ENCODE results near the gene GRK4.

The GRK4 gene

DNA sequence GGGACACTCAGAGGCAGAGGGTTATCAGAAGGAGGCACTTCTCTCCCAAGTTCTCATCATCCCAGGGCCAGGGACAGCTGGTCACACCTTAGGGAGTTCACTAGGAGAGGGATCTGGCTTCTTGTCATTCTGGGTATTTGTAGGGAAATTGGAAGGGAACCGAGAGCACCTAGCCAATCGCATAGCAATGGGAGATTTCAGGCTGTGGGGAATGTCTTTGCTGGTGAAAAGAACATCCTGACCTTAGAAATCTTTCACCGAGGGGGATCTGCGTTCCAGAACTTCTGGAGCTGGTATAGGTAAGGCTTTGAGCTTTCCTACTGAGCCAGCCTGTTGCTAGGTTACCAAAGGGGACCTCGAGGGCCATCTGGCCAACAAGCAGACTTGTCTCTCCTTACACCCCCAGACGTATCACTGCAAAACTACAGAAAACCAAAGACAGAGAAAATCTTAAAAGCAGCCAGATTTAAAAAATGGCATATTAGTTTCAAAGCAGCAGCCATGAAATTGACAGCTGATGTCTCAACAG, 104.2 kb downstream of the GRK4 start:
- in situ Hi-C loops (cut with HindIII; ENCODE audit: low sequenced_read_pairs) = no loop called here

DNA sequence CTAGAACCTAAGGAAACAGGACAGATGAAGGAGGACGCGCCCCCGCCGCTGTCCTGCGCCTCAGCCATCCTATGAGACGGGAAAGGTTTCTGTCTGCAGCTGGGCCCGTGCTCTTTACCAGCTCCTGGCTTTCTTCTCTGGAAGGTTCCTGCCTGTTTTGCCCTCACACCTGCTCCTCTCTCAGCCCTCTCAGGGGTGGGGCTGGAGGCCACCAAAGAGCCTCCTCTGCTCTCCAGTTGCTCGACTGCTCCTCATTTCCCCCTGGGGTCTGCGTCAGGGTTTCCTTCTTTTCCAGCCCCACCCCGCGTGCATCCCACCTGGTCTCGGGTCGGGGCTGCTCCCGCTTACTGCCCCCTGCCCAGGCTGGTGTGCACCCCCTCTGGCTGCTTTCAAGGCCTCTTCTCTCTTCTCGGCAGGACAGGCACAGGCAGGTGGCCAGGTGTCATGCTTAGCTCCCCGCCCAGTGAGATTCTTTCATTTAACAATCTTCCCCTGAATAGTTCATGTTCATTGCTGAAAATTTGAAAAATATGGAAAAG, 106.4 kb downstream of the GRK4 start:
- in situ Hi-C loops (cut with HindIII; ENCODE audit: low sequenced_read_pairs) = no loop called here

DNA sequence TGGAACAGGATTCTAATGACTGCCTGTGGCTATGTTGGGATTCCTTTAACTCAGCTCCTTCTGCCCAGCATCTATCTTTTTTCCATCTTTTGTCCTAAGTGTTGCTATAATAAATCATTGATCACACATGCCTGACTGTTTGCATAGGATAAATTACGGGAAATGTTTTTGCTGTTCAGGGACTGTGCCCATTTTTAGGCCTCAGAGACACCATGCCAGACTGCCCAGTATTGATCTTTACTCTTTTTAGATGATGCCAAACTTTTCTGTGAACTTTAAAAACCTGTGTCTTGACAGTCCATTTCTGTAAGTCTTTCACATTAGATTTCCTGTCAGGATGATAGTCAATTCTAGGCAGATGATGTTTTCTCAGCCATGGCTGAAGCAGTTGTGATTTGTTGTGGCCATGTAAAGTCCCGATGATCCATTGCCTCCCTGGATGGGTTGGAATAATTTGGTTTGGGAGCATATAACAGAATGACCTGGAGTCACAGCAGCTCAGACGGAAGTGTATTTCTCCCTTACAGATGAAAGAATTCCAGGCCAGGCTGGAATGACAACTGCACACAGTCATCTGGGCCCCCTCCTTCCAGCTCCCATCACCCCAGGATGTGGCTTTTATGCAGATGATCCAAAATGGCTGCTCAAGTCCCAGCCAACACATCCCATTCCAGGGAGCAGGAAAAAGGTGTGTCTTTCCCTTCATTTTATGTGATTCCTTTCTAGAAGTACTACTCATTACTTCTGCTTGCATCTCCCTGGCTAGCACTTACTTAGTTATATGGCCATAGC, 107.5 kb downstream of the GRK4 start:
- in situ Hi-C loops (cut with HindIII; ENCODE audit: low sequenced_read_pairs) = no loop called here

DNA sequence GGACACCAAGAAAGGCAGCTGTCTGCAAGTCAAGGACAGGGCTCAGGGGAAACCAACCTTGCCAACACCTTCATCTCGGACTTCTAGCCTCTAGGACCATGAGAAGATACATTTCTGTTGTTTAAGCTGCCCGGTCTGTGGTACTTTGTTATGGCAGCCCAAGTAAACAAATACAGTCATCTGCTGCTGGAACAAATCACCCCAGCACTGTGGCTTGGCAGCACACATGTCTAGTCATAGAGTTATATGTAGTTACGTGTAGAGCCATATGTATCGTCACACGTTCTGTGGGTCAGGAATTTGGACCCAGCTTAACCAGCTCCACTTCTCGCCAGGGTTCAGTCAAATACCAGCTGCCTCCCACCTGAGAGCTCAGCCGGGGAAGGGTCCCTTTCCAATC, 108.4 kb downstream of the GRK4 start:
- in situ Hi-C loops (cut with HindIII; ENCODE audit: low sequenced_read_pairs) = no loop called here

DNA sequence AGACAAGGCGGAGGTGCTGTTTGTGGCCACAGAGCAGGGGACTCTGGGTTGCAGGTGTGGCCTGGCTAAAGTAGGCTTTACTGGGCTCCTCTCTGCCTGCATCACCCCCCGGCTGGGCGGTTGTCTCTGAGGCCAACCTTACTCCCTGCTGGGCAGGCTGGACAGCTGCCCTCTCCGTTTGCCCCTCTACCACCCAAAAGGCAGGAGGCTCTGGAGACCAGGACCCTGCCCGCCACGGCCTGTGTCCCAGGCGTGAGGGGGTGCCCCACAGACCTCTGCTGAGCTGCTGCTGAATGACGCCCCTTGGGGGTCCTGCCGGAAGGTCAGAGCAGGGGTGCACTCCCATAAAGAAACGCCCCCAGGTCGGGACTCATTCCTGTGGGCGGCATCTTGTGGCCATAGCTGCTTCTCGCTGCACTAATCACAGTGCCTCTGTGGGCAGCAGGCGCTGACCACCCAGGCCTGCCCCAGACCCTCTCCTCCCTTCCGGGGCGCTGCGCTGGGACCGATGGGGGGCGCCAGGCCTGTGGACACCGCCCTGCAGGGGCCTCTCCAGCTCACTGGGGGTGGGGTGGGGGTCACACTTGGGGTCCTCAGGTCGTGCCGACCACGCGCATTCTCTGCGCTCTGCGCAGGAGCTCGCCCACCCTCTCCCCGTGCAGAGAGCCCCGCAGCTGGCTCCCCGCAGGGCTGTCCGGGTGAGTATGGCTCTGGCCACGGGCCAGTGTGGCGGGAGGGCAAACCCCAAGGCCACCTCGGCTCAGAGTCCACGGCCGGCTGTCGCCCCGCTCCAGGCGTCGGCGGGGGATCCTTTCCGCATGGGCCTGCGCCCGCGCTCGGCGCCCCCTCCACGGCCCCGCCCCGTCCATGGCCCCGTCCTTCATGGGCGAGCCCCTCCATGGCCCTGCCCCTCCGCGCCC, 110.0 kb downstream of the GRK4 start:
- in situ Hi-C loops (cut with HindIII; ENCODE audit: low sequenced_read_pairs) = no loop called here

DNA sequence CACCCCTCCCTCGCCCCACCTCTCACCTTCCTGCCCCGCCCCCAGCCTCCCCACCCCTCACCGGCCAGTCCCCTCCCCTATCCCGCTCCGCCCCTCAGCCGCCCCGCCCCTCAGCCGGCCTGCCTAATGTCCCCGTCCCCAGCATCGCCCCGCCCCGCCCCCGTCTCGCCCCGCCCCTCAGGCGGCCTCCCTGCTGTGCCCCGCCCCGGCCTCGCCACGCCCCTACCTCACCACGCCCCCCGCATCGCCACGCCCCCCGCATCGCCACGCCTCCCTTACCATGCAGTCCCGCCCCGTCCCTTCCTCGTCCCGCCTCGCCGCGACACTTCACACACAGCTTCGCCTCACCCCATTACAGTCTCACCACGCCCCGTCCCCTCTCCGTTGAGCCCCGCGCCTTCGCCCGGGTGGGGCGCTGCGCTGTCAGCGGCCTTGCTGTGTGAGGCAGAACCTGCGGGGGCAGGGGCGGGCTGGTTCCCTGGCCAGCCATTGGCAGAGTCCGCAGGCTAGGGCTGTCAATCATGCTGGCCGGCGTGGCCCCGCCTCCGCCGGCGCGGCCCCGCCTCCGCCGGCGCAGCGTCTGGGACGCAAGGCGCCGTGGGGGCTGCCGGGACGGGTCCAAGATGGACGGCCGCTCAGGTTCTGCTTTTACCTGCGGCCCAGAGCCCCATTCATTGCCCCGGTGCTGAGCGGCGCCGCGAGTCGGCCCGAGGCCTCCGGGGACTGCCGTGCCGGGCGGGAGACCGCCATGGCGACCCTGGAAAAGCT, 110.9 kb downstream of the GRK4 start, which contains the start of the genes HTT and HTT-AS:
Gene HTT (plus strand): TSS at position 604 of the 768 bp plus-strand sequence. CDS start 145 bp downstream, at position 749.
Gene HTT-AS (minus strand): TSS at position 461 of the 768 bp plus-strand sequence.
- in situ Hi-C loops (cut with HindIII; ENCODE audit: low sequenced_read_pairs) = no loop called here

DNA sequence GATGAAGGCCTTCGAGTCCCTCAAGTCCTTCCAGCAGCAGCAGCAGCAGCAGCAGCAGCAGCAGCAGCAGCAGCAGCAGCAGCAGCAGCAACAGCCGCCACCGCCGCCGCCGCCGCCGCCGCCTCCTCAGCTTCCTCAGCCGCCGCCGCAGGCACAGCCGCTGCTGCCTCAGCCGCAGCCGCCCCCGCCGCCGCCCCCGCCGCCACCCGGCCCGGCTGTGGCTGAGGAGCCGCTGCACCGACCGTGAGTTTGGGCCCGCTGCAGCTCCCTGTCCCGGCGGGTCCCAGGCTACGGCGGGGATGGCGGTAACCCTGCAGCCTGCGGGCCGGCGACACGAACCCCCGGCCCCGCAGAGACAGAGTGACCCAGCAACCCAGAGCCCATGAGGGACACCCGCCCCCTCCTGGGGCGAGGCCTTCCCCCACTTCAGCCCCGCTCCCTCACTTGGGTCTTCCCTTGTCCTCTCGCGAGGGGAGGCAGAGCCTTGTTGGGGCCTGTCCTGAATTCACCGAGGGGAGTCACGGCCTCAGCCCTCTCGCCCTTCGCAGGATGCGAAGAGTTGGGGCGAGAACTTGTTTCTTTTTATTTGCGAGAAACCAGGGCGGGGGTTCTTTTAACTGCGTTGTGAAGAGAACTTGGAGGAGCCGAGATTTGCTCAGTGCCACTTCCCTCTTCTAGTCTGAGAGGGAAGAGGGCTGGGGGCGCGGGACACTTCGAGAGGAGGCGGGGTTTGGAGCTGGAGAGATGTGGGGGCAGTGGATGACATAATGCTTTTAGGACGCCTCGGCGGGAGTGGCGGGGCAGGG, 111.7 kb downstream of the GRK4 start:
- in situ Hi-C loops (cut with HindIII; ENCODE audit: low sequenced_read_pairs) = no loop called here

DNA sequence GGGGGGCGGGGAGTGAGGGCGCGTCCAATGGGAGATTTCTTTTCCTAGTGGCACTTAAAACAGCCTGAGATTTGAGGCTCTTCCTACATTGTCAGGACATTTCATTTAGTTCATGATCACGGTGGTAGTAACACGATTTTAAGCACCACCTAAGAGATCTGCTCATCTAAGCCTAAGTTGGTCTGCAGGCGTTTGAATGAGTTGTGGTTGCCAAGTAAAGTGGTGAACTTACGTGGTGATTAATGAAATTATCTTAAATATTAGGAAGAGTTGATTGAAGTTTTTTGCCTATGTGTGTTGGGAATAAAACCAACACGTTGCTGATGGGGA, 112.2 kb downstream of the GRK4 start:
- in situ Hi-C loops (cut with HindIII; ENCODE audit: low sequenced_read_pairs) = no loop called here

DNA sequence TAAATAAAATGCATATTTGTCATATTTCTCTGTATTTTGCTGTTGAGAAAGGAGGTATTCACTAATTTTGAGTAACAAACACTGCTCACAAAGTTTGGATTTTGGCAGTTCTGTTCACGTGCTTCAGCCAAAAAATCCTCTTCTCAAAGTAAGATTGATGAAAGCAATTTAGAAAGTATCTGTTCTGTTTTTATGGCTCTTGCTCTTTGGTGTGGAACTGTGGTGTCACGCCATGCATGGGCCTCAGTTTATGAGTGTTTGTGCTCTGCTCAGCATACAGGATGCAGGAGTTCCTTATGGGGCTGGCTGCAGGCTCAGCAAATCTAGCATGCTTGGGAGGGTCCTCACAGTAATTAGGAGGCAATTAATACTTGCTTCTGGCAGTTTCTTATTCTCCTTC, 114.4 kb downstream of the GRK4 start:
- in situ Hi-C loops (cut with HindIII; ENCODE audit: low sequenced_read_pairs) = no loop called here

DNA sequence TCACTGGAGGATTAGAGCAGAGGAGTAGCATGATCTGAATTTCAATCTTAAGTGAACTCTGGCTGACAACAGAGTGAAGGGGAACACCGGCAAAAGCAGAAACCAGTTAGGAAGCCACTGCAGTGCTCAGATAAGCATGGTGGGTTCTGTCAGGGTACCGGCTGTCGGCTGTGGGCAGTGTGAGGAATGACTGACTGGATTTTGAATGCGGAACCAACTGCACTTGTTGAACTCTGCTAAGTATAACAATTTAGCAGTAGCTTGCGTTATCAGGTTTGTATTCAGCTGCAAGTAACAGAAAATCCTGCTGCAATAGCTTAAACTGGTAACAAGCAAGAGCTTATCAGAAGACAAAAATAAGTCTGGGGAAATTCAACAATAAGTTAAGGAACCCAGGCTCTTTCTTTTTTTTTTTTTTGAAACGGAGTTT, 116.3 kb downstream of the GRK4 start:
- in situ Hi-C loops (cut with HindIII; ENCODE audit: low sequenced_read_pairs) = no loop called here

DNA sequence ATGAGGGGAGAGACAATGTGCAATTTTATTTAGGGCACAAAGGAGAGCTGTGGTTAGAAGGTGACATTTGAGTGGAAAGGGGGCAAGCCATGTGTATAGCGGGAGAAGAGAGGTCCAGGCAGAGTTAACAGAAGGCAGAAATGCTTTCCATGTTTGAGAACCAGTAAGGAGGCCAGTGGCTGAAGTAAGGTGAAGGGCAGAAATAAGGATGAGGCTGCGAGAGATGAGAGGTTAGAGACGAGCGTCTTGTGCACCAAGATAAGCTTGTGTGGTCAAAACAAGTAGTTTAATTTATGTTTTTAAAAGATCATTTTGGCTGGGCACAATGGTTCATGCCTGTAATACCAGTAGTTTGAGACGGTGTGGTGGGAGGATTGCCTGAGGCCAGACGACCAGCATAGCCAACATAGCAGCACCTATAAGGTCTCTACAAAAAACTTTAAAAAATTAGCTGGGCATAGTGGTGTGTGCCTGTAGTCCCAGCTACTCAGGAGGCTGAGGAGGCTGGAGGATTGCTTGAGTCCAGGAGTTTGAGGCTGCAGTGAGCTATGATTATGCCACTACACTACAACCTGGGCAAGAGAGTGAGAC, 119.6 kb downstream of the GRK4 start:
- in situ Hi-C loops (cut with HindIII; ENCODE audit: low sequenced_read_pairs) = no loop called here

DNA sequence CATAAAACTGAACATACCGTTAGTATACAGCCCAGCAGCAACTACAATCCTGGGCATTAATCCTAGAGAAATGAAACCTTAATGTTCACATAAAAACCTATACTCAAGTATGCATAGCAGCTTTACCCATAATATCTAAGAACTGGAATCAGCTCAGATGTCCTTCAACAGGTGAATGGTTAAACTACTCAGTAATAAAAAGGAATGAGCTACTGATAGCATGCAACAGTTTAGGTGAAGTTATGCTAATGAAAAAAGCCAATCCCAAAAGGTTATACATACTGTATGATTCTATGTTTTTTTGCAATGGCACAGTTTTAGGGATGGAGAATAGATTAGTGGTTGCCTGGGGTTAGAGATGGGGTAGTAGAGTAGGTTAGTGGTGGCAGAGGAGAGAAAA, 120.4 kb downstream of the GRK4 start:
- in situ Hi-C loops (cut with HindIII; ENCODE audit: low sequenced_read_pairs) = no loop called here

DNA sequence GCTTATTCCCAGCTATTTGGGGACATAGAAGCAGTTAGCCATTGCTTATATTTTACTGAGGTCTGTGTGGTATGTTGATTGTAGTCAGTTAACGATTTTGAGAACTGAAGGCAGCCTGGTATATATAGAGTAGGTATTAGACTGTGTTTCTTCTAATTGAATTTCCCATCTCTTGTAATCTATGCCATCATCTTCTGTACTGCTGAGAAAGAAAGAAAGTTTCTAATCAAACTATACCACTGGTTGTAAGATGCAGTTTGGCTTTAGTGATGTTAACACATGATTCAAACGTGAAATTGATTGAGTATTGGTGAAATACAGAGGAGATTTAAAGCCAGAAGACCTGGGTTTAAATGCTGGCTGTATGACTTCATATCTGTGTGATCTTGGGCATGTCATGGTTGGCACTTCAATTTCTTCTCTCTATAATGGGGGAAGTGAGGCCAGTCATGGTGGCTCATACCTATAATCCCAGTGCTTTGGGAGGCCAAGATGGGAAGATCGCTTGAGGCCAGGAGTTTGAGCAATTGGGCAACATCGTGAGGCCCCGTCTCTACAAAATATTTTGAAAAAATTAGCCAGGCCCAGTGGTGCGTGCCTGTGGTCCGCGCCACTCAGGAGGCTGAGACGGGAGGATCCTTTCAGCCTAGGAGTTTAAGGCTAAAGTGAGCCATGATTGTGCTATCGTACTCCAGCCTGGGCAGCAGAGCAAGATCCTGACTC, 122.7 kb downstream of the GRK4 start:
- in situ Hi-C loops (cut with HindIII; ENCODE audit: low sequenced_read_pairs) = no loop called here

DNA sequence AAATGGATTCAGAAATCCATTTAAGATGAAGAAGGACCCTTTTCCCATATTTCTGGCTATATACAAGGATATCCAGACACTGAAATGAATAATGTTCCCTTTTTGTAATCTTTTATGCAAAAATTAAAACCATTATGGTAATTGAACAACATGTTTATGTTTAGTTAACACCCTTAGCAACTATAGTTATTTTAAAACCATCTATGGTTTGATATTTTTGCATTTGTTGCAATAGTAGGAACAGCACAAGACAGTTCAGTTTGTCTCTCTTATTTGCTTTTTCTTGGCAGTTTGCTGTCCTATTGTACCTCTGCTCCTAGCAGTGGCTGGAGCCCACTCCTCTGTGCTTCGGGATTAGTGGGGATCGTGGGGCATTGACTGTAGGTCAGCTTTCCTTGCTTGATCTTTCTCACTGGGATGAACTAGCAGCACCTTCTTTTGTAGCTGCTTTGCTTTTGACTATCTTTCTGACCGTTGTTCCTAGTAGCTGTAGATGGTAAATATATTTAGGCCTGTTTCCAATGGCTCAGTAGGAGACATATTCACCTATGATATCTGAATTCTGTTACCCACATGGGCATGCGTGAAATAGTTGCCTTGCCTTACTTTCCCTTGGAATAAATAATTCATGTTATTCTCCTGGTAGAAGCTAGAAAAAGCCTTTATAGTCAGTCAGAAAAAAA, 123.9 kb downstream of the GRK4 start:
- in situ Hi-C loops (cut with HindIII; ENCODE audit: low sequenced_read_pairs) = no loop called here

All from DLD1 (cell line).